Panc1 (cell line): ENCODE results near the gene JDP2. TPM values are rescaled to one million over a fixed set of nuclear protein-coding genes. Genes with fewer than 3 reads are reported as not detected.

Experiments used
- ATAC-seq: fragments of 200-7000 bp; cut with Tn5 transposase; 2 replicates; pipeline ENCODE4 v1.9.1; 2020; ENCODE audit warnings: mild to moderate bottlenecking, moderate library complexity
- BruUV-seq: library from RNA; stranded (reverse); fragments of 400-500 nt; replicated peaks from 2 replicates; lab custom pipeline; 2021; lab: Mats Ljungman, UMichigan
- CTCF ChIA-PET: fragments of 300-600 bp; sonication (Branson Sonifier 250); formaldehyde crosslinking; loops from one replicate; lab custom pipeline; 2022; ENCODE audit warnings: antibody characterized with exemption; lab: Charles Lee
- POLR2A ChIA-PET: fragments of 300-600 bp; sonication (Branson Sonifier 250); formaldehyde crosslinking; loops from one replicate; lab custom pipeline; 2022; ENCODE audit warnings: antibody characterized with exemption; lab: Charles Lee
- DNase-seq: peaks from one replicate; pipeline ENCODE4 v3.0.0-alpha.2; 2010; ENCODE audit warnings: low read depth, low spot score
- H3K27ac ChIP-seq: 2 replicates; pipeline ENCODE4 v1.5.1; 2011; ENCODE audit warnings: mild to moderate bottlenecking, low read length, inconsistent platforms
- H3K27me3 ChIP-seq: fragments of 200-500 bp; sonication (Bioruptor generic); 2 replicates; pipeline ENCODE4 v1.6.0; 2014; ENCODE audit warnings: low read length, inconsistent platforms; ENCODE audit not compliant: control insufficient read depth, insufficient read depth
- H3K36me3 ChIP-seq: fragments of 200-500 bp; sonication (Bioruptor generic); 2 replicates; pipeline ENCODE4 v1.5.1; 2014; ENCODE audit warnings: inconsistent platforms, mild to moderate bottlenecking, low read length, moderate library complexity; ENCODE audit not compliant: control insufficient read depth, insufficient read depth
- H3K4me1 ChIP-seq: 2 replicates; pipeline ENCODE4 v1.5.1; 2011; ENCODE audit warnings: inconsistent platforms, mild to moderate bottlenecking, low read length, moderate library complexity; ENCODE audit not compliant: control insufficient read depth, insufficient read depth
- H3K4me3 ChIP-seq, 2 experiments: 2 replicates each; pipeline ENCODE4 v1.5.1; 2011 to 2012; ENCODE audit warnings: low read depth in 2 of 2, low read length in 2 of 2, mild to moderate bottlenecking in 2 of 2, inconsistent platforms in 1 of 2, moderate library complexity in 1 of 2
- H3K9me3 ChIP-seq: fragments of 200-500 bp; sonication (Bioruptor generic); 2 replicates; pipeline ENCODE4 v1.5.1; 2014; ENCODE audit warnings: low read depth, mild to moderate bottlenecking, inconsistent platforms, low read length, moderate library complexity; ENCODE audit not compliant: control insufficient read depth, insufficient read depth
- POLR2AphosphoS5 ChIP-seq: IDR thresholded peaks from 2 replicates; pipeline ENCODE4 v1.6.1; 2012; ENCODE audit warnings: mild to moderate bottlenecking, low read depth, low read length, moderate library complexity
- SIN3A ChIP-seq: IDR thresholded peaks from 2 replicates; pipeline ENCODE4 v1.6.1; 2012; ENCODE audit warnings: low read depth, mild to moderate bottlenecking, low read length, moderate library complexity, borderline replicate concordance; ENCODE audit not compliant: insufficient read depth
- TCF7L2 ChIP-seq: IDR thresholded peaks from 2 replicates; pipeline ENCODE4 v1.6.1; 2011; ENCODE audit warnings: mild to moderate bottlenecking, low read depth, low read length, inconsistent platforms
- in situ Hi-C: cut with HindIII; loops from 2 replicates; pipeline ENCODE4 v1.10.0; 2016; ENCODE audit warnings: low sequenced_read_pairs, low pct_unique_long_range_greater_than_20kb
- intact Hi-C: fragments of 100-400 bp; cut with micrococcal nuclease; formaldehyde crosslinking; loops from one replicate; pipeline ENCODE4 v1.10.0; 2022; ENCODE audit not compliant: unreplicated experiment
- total RNA-seq: library from RNA; stranded (reverse); gene quantifications from one replicate; pipeline ENCODE4 v1.2.1, GENCODE V29; 2021; ENCODE audit not compliant: unreplicated experiment
- TF ChIP-seq, protein P1 (sequence below), 2 experiments: IDR thresholded peaks; 2 replicates each; pipeline ENCODE4 v1.6.1; 2011 to 2012; ENCODE audit warnings: low read depth in 2 of 2, control low read depth in 1 of 2, low read length in 1 of 2, mild to moderate bottlenecking in 1 of 2, moderate library complexity in 1 of 2; ENCODE audit not compliant: insufficient read depth in 1 of 2
- TF ChIP-seq, protein P2 (sequence below): fragments of 450-650 bp; IDR thresholded peaks from 2 replicates; pipeline ENCODE4 v1.5.1; 2017; ENCODE audit warnings: mild to moderate bottlenecking

JDP2 gene
- total RNA-seq, 1 experiment from 2014 or later = 17.5 TPM

DNA sequence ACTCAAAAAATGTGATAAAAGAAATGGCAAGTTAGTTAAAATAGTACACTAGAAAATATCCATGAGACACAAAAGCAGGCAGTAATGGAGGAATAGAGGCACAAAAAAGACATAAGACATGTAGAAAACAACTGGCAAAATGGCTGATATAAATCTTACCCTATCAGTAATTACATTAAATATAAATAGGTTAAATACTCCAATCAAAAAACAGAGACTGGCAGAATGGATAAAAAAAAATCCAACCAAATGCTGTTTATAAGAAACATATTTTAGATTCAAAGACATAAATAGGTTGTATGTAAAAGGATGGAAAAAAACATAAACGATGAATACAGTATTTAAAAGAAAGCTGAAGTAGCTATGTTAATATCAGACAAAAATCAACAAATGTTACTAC, 79.1 kb downstream of the JDP2 start:
- Histone ChIP-seq H3K4me1 (no peaks in the 10 kb centered on the region), H3K4me3 (no peak overlapping the region), H3K27ac (no peak overlapping the region), H3K27me3 (no peaks in the 10 kb centered on the region), H3K36me3 (no peaks in the 10 kb centered on the region), H3K9me3 (no peaks in the 10 kb centered on the region)
- ChIA-PET CTCF (no interaction called here), POLR2A (interaction anchor here (0.6 kb wide), 1 partner anchor 36 kb away, joined by 5 read pairs; no protein-coding TSS in a partner anchor)
- BruUV-seq = no TSS peak
- intact Hi-C loops (no loop called here), in situ Hi-C loops (no loop called here)
- no peak for DNase-seq
- no peak for TF ChIP-seq TCF7L2
- no peak for TF ChIP-seq SIN3A
- no peak for TF ChIP-seq POLR2AphosphoS5
- TF ChIP-seq, protein P1, sequence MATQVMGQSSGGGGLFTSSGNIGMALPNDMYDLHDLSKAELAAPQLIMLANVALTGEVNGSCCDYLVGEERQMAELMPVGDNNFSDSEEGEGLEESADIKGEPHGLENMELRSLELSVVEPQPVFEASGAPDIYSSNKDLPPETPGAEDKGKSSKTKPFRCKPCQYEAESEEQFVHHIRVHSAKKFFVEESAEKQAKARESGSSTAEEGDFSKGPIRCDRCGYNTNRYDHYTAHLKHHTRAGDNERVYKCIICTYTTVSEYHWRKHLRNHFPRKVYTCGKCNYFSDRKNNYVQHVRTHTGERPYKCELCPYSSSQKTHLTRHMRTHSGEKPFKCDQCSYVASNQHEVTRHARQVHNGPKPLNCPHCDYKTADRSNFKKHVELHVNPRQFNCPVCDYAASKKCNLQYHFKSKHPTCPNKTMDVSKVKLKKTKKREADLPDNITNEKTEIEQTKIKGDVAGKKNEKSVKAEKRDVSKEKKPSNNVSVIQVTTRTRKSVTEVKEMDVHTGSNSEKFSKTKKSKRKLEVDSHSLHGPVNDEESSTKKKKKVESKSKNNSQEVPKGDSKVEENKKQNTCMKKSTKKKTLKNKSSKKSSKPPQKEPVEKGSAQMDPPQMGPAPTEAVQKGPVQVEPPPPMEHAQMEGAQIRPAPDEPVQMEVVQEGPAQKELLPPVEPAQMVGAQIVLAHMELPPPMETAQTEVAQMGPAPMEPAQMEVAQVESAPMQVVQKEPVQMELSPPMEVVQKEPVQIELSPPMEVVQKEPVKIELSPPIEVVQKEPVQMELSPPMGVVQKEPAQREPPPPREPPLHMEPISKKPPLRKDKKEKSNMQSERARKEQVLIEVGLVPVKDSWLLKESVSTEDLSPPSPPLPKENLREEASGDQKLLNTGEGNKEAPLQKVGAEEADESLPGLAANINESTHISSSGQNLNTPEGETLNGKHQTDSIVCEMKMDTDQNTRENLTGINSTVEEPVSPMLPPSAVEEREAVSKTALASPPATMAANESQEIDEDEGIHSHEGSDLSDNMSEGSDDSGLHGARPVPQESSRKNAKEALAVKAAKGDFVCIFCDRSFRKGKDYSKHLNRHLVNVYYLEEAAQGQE (IDR thresholded peaks at IDR 0.05; ENCODE audit: insufficient read depth in 1 of 2, low read depth in 2 of 2, low read length in 1 of 2) = no peak
- TF ChIP-seq, protein P2, sequence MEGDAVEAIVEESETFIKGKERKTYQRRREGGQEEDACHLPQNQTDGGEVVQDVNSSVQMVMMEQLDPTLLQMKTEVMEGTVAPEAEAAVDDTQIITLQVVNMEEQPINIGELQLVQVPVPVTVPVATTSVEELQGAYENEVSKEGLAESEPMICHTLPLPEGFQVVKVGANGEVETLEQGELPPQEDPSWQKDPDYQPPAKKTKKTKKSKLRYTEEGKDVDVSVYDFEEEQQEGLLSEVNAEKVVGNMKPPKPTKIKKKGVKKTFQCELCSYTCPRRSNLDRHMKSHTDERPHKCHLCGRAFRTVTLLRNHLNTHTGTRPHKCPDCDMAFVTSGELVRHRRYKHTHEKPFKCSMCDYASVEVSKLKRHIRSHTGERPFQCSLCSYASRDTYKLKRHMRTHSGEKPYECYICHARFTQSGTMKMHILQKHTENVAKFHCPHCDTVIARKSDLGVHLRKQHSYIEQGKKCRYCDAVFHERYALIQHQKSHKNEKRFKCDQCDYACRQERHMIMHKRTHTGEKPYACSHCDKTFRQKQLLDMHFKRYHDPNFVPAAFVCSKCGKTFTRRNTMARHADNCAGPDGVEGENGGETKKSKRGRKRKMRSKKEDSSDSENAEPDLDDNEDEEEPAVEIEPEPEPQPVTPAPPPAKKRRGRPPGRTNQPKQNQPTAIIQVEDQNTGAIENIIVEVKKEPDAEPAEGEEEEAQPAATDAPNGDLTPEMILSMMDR = no peak
- ATAC-seq = no peak

DNA sequence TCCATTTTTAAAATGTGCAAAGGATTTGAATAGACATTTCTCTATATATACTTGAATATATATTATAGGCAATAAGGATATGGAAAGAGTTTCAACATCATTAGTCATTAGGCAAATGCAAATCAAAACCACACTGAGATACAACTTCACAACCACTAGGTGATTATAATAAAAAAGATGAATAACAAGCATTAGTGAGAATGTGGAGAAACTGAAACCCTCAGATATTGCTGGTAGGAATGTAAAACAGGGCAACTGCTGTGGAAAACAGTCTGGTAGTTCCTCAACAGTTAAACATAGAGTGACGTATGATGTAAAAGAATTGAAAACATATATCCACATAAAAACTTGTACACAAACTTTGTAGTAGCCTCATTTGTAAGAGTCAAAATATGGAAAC, 82.7 kb downstream of the JDP2 start:
- TF ChIP-seq, protein P1 (IDR thresholded peaks at IDR 0.05; ENCODE audit: insufficient read depth in 1 of 2, low read depth in 2 of 2, low read length in 1 of 2) = no peak
- TF ChIP-seq SIN3A (no peak), TCF7L2 (no peak), POLR2AphosphoS5 (no peak)
- TF ChIP-seq, protein P2 = no peak
- in situ Hi-C loops = no loop called here
- H3K27me3 ChIP-seq = no peaks in the 10 kb centered on the region
- H3K4me1 ChIP-seq = no peaks in the 10 kb centered on the region
- ChIA-PET POLR2A (no interaction called here), CTCF (no interaction called here)
- intact Hi-C loops = no loop called here
- ATAC-seq = no peak
- no TSS peak for BruUV-seq
- no peak for DNase-seq
- no peak overlapping the region for H3K27ac ChIP-seq
- no peak overlapping the region for H3K4me3 ChIP-seq
- H3K36me3 ChIP-seq = no peaks in the 10 kb centered on the region
- H3K9me3 ChIP-seq = no peaks in the 10 kb centered on the region
